Neural cell (in vitro differentiated cells): ENCODE data around the gene CFAP100. TPM values are rescaled to one million over a fixed set of nuclear protein-coding genes. Genes with fewer than 3 reads are reported as not detected.

Source experiments
- H2AFZ ChIP-seq: fragments of 200-600, 300-800 bp; sonication (generic), shearing (Covaris generic); 2 replicates; pipeline ENCODE4 v1.6.0; 2014; ENCODE audit warnings: low read depth, mild to moderate bottlenecking, antibody characterized with exemption, low read length, moderate library complexity
- H3F3A ChIP-seq: fragments of 200-600 bp; shearing (Covaris generic); 2 replicates; pipeline ENCODE4 v1.6.1; 2016; ENCODE audit warnings: mild to moderate bottlenecking, moderate library complexity, mixed read lengths, antibody characterized with exemption, low read length; ENCODE audit not compliant: insufficient read depth, poor library complexity, severe bottlenecking
- H3K27ac ChIP-seq: fragments of 200-600, 300-800 bp; sonication (generic), shearing (Covaris generic); 2 replicates; pipeline ENCODE4 v1.5.1; 2014; ENCODE audit warnings: mild to moderate bottlenecking, low read length, moderate library complexity
- H3K27me3 ChIP-seq: fragments of 300-800, 200-600 bp; sonication (generic), shearing (Covaris generic); 2 replicates; pipeline ENCODE4 v1.6.0; 2014; ENCODE audit warnings: mild to moderate bottlenecking, low read depth, low read length, moderate library complexity; ENCODE audit not compliant: insufficient read depth
- H3K36me3 ChIP-seq: fragments of 300-800, 200-600 bp; sonication (generic), shearing (Covaris generic); 2 replicates; pipeline ENCODE4 v1.5.1; 2014; ENCODE audit warnings: mild to moderate bottlenecking, antibody characterized with exemption, low read length, moderate library complexity; ENCODE audit not compliant: insufficient read depth
- H3K4me2 ChIP-seq: fragments of 300-800, 200-600 bp; sonication (generic), shearing (Covaris generic); 2 replicates; pipeline ENCODE4 v1.6.0; 2014; ENCODE audit warnings: mild to moderate bottlenecking, low read length
- H3K4me3 ChIP-seq: fragments of 300-800, 200-600 bp; sonication (generic), shearing (Covaris generic); 2 replicates; pipeline ENCODE4 v1.5.1; 2014; ENCODE audit warnings: mild to moderate bottlenecking, low read length, moderate library complexity
- H3K79me2 ChIP-seq: fragments of 200-600 bp; shearing (Covaris generic); replicated peaks from 2 replicates; pipeline ENCODE4 v1.6.0; 2014; ENCODE audit warnings: mild to moderate bottlenecking, low read length, moderate library complexity; ENCODE audit not compliant: insufficient read depth
- H3K9ac ChIP-seq: fragments of 300-800, 200-600 bp; sonication (generic), shearing (Covaris generic); 2 replicates; pipeline ENCODE4 v1.6.1; 2016; ENCODE audit warnings: mild to moderate bottlenecking, low read length, mixed read lengths
- H3K9me2 ChIP-seq: fragments of 200-600 bp; shearing (Covaris generic); 2 replicates; pipeline ENCODE4 v1.6.1; 2016; ENCODE audit warnings: mild to moderate bottlenecking, low read length, mixed read lengths; ENCODE audit not compliant: insufficient read depth
- H3K9me3 ChIP-seq: fragments of 200-600, 300-800 bp; sonication (generic), shearing (Covaris generic); 2 replicates; pipeline ENCODE4 v1.6.1; 2016; ENCODE audit warnings: mild to moderate bottlenecking, mixed run types, low read length, moderate library complexity, mixed read lengths
- H4K20me1 ChIP-seq: fragments of 200-600 bp; shearing (Covaris generic); 2 replicates; pipeline ENCODE4 v1.6.1; 2016; ENCODE audit warnings: mild to moderate bottlenecking, mixed run types; ENCODE audit not compliant: insufficient read depth
- EP300 ChIP-seq: fragments of 450-650 bp; conservative IDR thresholded peaks from 2 replicates; pipeline ENCODE4 v1.6.1; 2014; ENCODE audit warnings: antibody characterized with exemption, mild to moderate bottlenecking, moderate library complexity; ENCODE audit not compliant: poor library complexity, severe bottlenecking
- EZH2 ChIP-seq: fragments of 200-600, 300-800 bp; shearing (Covaris generic), sonication (generic); IDR thresholded peaks from 2 replicates; pipeline ENCODE4 v1.6.1; 2014; ENCODE audit warnings: antibody characterized with exemption, low read length, borderline replicate concordance, mild to moderate bottlenecking; ENCODE audit not compliant: insufficient read depth, poor library complexity, severe bottlenecking
- MXI1 ChIP-seq: fragments of 450-650 bp; conservative IDR thresholded peaks from 2 replicates; pipeline ENCODE4 v1.6.1; 2014; ENCODE audit warnings: antibody characterized with exemption, mild to moderate bottlenecking; ENCODE audit not compliant: poor library complexity, severe bottlenecking
- POLR2AphosphoS5 ChIP-seq: IDR thresholded peaks from 2 replicates; pipeline ENCODE4 v1.6.1; 2012
- RAD21 ChIP-seq: fragments of 450-650 bp; conservative IDR thresholded peaks from 2 replicates; pipeline ENCODE4 v1.6.1; 2014; ENCODE audit warnings: antibody characterized with exemption, mild to moderate bottlenecking, moderate library complexity
- SMC3 ChIP-seq: fragments of 450-650 bp; conservative IDR thresholded peaks from 2 replicates; pipeline ENCODE4 v1.6.1; 2014; ENCODE audit warnings: antibody characterized with exemption, mild to moderate bottlenecking, moderate library complexity; ENCODE audit not compliant: poor library complexity
- TAF1 ChIP-seq: IDR thresholded peaks from 2 replicates; pipeline ENCODE4 v1.6.1; 2012; ENCODE audit warnings: low read depth
- polyA plus RNA-seq: library from polyadenylated mRNA; depleted of rRNA; stranded (reverse); fragments of >200 nt; gene quantifications from 2 replicates; pipeline ENCODE4 v1.2.3, GENCODE V29; 2014
- TF ChIP-seq, protein P1 (sequence below): IDR thresholded peaks from 2 replicates; pipeline ENCODE4 v1.6.1; 2012; ENCODE audit warnings: borderline replicate concordance
- TF ChIP-seq, protein P2 (sequence below): fragments of 450-650 bp; IDR thresholded peaks from 2 replicates; pipeline ENCODE4 v1.5.1; 2014; ENCODE audit warnings: antibody characterized with exemption, mild to moderate bottlenecking, moderate library complexity; ENCODE audit not compliant: poor library complexity, severe bottlenecking

CFAP100 gene
- polyA plus RNA-seq, 1 donor from 2014 or later, result not detected

DNA sequence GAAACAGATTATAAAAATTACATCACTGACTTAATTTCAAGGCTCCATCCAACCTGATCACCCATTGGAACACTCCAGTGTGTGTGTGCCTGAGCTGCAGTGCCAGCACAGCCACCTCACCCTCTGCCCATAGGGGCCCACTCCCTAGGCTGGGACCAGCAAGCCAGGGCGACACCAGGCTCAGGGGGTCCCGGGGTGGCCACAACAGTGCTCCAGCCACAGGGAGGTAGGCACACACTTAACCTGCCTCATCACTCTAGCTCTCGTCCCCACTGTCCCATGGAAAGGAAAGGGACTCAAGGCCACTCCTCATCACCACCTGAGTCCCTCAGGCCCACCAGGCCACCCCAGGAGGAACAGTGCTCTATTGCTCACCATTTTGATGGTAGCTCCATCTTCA, 56.0 kb downstream of the CFAP100 start:
- H2AFZ ChIP-seq, result no peak overlapping the region
- no peak overlapping the region for H3K9ac ChIP-seq
- H4K20me1 ChIP-seq, result no peaks in the 10 kb centered on the region
- TF ChIP-seq POLR2AphosphoS5, result no peak
- TF ChIP-seq EZH2, result no peak
- TF ChIP-seq, protein P1, sequence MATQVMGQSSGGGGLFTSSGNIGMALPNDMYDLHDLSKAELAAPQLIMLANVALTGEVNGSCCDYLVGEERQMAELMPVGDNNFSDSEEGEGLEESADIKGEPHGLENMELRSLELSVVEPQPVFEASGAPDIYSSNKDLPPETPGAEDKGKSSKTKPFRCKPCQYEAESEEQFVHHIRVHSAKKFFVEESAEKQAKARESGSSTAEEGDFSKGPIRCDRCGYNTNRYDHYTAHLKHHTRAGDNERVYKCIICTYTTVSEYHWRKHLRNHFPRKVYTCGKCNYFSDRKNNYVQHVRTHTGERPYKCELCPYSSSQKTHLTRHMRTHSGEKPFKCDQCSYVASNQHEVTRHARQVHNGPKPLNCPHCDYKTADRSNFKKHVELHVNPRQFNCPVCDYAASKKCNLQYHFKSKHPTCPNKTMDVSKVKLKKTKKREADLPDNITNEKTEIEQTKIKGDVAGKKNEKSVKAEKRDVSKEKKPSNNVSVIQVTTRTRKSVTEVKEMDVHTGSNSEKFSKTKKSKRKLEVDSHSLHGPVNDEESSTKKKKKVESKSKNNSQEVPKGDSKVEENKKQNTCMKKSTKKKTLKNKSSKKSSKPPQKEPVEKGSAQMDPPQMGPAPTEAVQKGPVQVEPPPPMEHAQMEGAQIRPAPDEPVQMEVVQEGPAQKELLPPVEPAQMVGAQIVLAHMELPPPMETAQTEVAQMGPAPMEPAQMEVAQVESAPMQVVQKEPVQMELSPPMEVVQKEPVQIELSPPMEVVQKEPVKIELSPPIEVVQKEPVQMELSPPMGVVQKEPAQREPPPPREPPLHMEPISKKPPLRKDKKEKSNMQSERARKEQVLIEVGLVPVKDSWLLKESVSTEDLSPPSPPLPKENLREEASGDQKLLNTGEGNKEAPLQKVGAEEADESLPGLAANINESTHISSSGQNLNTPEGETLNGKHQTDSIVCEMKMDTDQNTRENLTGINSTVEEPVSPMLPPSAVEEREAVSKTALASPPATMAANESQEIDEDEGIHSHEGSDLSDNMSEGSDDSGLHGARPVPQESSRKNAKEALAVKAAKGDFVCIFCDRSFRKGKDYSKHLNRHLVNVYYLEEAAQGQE, result no peak
- TF ChIP-seq, protein P2, sequence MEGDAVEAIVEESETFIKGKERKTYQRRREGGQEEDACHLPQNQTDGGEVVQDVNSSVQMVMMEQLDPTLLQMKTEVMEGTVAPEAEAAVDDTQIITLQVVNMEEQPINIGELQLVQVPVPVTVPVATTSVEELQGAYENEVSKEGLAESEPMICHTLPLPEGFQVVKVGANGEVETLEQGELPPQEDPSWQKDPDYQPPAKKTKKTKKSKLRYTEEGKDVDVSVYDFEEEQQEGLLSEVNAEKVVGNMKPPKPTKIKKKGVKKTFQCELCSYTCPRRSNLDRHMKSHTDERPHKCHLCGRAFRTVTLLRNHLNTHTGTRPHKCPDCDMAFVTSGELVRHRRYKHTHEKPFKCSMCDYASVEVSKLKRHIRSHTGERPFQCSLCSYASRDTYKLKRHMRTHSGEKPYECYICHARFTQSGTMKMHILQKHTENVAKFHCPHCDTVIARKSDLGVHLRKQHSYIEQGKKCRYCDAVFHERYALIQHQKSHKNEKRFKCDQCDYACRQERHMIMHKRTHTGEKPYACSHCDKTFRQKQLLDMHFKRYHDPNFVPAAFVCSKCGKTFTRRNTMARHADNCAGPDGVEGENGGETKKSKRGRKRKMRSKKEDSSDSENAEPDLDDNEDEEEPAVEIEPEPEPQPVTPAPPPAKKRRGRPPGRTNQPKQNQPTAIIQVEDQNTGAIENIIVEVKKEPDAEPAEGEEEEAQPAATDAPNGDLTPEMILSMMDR, result no peak
- TF ChIP-seq SMC3, result no peak
- TF ChIP-seq TAF1, result no peak
- TF ChIP-seq MXI1, result no peak
- no peak for TF ChIP-seq EP300
- no peak for TF ChIP-seq RAD21
- H3K9me3 ChIP-seq, result no peaks in the 10 kb centered on the region
- no peaks in the 10 kb centered on the region for H3K27me3 ChIP-seq
- no peaks in the 10 kb centered on the region for H3F3A ChIP-seq
- no peaks in the 10 kb centered on the region for H3K79me2 ChIP-seq
- no peak overlapping the region for H3K4me3 ChIP-seq
- no peak overlapping the region for H3K4me2 ChIP-seq
- no peaks in the 10 kb centered on the region for H3K36me3 ChIP-seq
- H3K9me2 ChIP-seq, result no peaks in the 10 kb centered on the region
- H3K27ac ChIP-seq, result no peak overlapping the region

DNA sequence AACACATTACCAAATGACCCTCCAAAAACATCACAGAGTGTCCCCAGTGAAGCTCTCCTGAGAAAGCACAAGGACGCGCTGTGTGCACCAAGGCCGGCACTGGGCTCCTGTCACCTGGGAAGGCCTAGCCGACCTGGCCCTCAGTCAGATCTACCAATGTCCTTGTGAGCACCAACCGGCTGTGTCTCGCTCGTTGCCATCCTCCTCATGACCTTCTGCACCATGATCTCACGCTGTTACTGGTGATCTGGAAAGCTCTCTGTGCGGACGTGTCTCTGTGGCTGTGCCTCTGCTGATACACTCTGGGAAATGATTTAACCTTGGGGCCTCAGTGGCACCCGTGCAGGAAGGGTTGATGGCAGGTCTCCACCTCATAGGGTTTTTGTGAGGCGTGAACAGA, 56.8 kb downstream of the CFAP100 start:
- Histone ChIP-seq H3K9ac (no peak overlapping the region), H3K27ac (no peak overlapping the region), H3K27me3 (no peaks in the 10 kb centered on the region), H3K9me3 (no peaks in the 10 kb centered on the region), H3K4me3 (no peak overlapping the region), H3K4me2 (no peak overlapping the region), H3K79me2 (no peaks in the 10 kb centered on the region), H2AFZ (no peak overlapping the region), H4K20me1 (no peaks in the 10 kb centered on the region), H3K36me3 (peaks cover 2% of the 10 kb centered on the region), H3F3A (no peaks in the 10 kb centered on the region), H3K9me2 (no peaks in the 10 kb centered on the region)
- TF ChIP-seq EZH2 (no peak), MXI1 (no peak), SMC3 (no peak), EP300 (no peak)
- TF ChIP-seq, protein P2, result no peak
